NCI-H748 (cell line): ENCODE data around the gene JARID2.
A peak's percentile ranks its signal among the peaks of the same experiment; 100 is the strongest.

Experiments used
- DNase-seq: peaks from one replicate; lab custom pipeline; 2025; ENCODE audit not compliant: unreplicated experiment; lab: John Stamatoyannopoulos, UW

Gene JARID2

GRCh38 chr6:15246666-15247499 is 1.0 kb downstream of the JARID2 start:
- peak; percentile 50 for DNase-seq

GRCh38 chr6:15247500-15248450 is 1.9 kb downstream of the JARID2 start:
- DNase-seq, result peak; percentile 88

DNA sequence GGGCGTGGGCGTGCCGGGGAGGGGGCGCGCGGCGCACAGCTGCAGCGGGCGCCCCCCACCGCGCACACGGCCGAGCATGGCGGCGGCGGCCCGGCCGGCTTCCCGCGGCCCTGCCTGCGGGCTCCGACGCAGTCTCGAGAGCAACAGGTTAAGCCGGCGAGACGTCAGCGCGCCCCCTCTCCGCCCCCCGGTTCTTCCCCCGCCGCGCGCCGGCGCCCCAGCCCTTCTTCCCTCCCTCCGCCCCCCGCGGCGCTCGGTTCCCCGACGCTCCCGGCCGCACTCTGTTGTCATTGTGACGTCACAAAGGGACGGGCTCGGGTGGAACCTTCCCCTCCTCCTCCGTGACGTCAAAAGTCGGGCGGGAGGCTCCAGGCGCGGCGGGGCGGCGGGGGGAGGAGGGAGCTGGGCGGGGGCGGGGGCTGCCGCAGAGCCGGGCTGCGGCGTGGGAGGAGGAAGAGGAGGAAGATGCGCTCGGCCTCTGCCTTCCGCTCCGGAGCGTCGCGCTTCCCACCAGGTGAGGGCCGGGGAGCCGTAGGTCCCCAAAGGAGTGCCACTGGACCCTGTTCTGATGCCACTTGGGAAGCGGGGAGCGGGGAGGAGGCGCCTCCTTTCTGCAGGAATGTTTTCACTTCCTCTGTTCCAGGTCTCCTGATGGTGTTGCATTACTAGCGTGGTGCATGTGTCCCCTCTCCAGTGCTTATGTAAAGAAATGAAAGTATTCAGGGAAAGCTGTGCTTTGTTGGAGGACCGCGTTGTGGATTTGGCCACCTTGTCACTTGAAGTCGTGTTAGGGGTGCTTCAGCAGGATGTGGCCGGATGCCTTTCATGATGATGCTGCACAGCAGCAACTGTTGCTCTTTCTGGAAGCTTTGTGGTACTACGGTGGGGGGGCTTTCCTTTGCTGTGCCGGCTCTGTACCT is 2.8 kb downstream of the JARID2 start:
- DNase-seq, result peak; percentile 99

GRCh38 chr6:15249371-15250019 is 3.6 kb downstream of the JARID2 start:
- peak; percentile 49 for DNase-seq

DNA sequence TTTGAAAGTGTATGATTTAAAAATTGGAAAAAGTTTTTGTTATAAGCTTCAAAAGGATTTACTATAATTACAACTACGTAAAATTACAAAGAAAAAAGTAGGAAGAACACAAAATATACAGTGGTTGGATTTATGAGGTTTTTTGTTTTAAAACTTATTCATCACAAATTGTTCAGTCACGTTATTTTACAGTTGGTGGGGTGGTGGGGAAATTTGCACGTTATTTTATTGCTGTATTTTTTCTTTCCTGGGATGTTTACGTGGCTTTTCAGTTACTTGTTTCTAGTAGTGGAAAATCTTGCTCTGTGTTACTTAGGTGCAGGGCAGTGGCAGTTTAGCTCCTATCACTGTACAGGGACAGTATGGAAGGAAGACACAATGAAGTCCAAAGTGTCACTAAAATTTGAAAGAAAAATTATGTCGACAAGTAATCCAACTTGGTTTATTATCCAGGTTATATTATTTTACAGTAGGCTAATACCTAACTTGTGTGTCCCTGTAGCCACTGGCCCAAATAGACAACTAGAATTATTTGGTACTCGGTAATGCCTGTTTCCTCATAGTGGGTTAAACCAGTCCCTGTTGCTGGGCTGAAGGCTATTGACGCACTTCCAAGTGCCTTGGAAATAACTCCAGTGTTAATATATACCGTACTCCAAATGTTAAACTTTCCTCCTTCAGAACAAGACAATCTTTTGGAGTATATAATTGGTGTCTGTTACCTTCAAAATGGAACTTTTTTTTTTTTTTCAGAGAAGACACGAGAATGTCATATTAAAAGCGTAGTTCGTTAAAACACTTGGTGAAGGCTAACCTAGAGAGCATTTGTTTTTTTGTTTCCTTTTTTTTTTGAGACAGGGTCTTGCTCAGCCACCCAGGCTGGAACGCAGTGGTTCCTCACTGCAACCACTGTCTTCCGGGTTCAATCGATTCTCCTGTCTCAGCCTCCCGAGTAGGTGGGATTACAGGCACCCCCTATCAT is 4.6 kb downstream of the JARID2 start:
- DNase-seq, result no peak

DNA sequence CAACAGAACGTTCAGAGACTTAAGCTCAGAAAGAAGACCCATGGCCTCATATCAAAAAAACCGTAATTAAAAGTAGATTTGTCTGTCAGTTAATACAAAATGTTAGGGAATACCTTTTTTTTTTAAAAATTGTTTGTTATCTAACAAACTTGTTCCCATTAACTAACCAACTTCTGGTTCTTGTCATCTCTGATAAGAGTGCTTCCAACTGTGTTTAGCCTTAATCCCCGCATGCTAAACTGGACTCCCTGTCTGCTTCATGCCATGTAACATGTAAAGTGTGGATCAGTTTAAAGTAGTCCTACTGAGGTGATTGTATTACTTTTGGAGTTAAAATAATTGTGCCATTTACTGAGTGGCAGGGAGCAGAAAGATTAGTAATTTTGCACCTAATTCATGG is 6.3 kb downstream of the JARID2 start:
- DNase-seq, result no peak

- no peak for DNase-seq
Measured at GRCh38 chr6:15253203-15254022, 7.5 kb downstream of the JARID2 start.

GRCh38 chr6:15254070-15254975 is 8.5 kb downstream of the JARID2 start:
- peak; percentile 48 for DNase-seq

- DNase-seq, result no peak
Measured at GRCh38 chr6:15255481-15255880, 9.6 kb downstream of the JARID2 start.

DNA sequence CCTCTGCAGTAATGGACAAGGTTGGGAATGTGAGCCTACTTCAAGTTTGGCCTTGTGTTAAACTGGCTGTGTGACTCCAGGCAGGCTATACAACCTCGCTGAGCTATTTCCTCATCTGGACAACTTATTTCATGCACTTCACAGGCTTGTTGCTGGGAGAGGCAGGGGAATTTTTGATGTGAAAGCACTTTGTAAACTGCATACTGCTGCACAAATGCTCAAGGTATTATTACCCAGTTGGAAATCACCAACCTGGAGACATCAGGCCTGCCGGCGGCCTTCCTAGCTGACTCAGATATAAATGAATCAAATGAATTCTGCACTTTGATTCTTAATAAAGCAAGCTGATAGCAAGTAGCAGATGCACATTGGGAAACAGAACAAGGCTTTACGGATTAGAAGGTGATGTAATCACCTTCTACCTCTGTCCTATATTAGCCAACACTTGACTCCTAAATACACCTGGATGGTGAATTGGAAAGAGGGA is 10.1 kb downstream of the JARID2 start:
- no peak for DNase-seq

DNA sequence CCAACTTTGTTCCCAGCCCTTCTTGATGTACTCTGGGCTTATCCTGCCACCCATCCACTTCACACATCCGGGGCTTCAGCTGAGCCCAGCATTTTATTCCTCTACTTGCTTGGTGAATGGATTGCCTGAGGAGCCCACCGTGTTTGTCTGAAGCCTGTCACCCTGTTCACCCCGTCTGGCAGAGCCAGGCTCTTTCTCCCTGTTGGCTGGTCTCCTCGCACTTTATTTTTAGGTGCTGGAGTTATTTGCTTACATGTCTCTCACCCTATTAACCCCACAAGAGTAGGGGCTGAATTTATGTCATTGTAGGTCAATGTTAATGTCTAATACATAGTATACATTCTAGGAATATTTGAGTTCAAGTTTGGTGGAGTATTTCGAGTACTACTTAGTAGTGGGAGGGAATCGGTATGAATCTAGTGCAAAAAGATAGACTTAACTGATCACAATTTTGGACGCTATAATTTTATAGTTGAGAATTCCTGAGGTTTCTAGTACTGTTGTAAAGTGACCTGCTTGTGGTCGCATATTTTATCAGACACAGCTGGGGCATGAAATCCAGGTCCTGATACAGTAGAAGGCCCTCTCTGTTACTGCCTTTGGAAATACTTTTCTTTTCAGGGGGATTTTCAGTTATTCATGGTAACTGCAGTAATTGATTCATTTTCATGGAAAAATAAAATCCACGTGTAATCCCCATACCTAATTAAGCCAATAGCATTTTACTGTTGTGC is 10.8 kb downstream of the JARID2 start:
- no peak for DNase-seq

DNA sequence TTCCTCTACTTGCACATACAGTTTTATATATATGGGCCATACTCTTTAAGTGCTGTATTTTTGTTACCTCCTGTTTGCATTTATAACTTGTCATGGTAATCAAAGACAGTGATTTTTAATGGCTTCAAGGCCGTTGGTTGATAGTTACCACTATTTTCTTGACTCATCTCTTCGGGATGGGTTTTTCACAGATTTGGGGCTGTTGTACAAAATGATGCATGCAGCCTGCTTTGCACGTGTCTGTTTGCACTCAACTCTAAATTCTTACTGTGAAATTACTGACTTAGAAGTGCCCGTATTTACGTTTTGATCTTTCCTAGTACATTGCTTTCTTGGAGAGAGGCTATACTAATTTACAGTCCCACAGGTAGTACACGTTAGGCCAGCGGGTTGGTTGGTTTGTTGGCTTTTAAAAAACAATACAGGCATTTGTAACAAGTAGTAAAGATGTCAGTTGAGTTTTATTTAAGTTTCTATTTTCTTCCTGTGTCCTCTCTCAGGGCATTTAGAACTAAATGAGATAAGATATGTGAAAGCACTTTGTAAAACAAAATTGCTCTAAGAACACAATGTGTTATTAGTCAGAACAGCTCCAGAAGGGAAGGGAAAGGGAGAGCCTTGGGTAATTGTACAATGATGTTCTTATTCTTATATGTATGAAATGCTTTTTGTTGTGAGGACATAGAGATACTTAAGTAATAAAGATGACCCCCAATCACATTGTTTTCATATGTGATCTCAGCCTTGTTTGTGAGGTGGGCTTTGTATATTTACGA is 11.7 kb downstream of the JARID2 start:
- DNase-seq, result no peak

- DNase-seq, result no peak
Measured at GRCh38 chr6:15259766-15260098, 13.9 kb downstream of the JARID2 start.

DNA sequence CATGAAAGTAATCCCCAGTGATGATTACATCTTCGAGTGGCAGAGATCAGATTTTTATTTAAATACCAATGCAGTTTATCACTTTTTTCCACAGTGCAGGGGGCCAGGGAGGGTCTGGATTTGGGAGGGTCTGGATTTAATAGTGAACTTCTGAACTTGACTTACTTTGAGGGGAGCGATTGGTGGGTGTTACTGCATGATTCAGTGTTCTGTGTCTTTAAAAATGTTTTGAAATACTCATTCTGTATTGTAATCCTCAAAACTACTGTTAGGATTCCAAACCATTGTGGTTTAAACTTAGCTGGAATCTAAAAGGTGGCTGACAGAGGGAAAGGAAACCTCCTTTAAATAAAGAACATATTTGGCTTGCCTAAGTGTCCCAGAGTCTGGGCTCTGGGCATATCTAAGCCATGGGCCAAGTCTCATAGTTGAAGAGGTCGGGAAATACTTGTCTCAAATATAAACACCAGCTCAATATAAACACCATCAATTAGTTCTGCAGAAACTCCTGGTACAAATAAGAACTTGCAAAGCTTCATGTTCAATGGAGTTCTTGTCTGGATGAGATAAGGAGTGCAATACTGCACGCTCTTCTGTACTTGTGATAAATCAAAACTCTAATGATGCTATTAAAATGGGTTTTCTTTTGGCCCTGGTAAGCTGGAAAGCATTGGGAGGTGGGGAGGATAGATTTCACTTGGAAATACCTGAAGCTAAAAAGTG is 14.4 kb downstream of the JARID2 start:
- no peak for DNase-seq

GRCh38 chr6:15263780-15264374 is 18.0 kb downstream of the JARID2 start:
- no peak for DNase-seq
